Osteocyte (in vitro differentiated cells): ENCODE results near the gene COL15A1. TPM values are rescaled to one million over a fixed set of nuclear protein-coding genes. Genes with fewer than 3 reads are reported as not detected.

Experiments
- DNase-seq: peaks from one replicate; pipeline ENCODE4 v3.0.0; 2021; ENCODE audit warnings: mixed read lengths; ENCODE audit not compliant: unreplicated experiment; ENCODE audit errors: extremely low spot score
- H3K27ac Mint-ChIP-seq: one replicate; pipeline ENCODE4 v1.8.0; 2021; ENCODE audit warnings: mild to moderate bottlenecking, mixed read lengths; ENCODE audit not compliant: unreplicated experiment
- H3K27me3 Mint-ChIP-seq: one replicate; pipeline ENCODE4 v1.8.0; 2021; ENCODE audit warnings: mixed read lengths; ENCODE audit not compliant: unreplicated experiment
- H3K36me3 Mint-ChIP-seq: one replicate; pipeline ENCODE4 v1.8.0; 2021; ENCODE audit warnings: mixed read lengths; ENCODE audit not compliant: unreplicated experiment
- H3K4me1 Mint-ChIP-seq: one replicate; pipeline ENCODE4 v1.8.0; 2021; ENCODE audit warnings: mixed read lengths; ENCODE audit not compliant: unreplicated experiment
- H3K4me3 Mint-ChIP-seq: one replicate; pipeline ENCODE4 v1.8.0; 2021; ENCODE audit warnings: mild to moderate bottlenecking, moderate library complexity, mixed read lengths; ENCODE audit not compliant: unreplicated experiment
- H3K9me3 Mint-ChIP-seq: one replicate; pipeline ENCODE4 v1.8.0; 2021; ENCODE audit warnings: mixed read lengths; ENCODE audit not compliant: unreplicated experiment
- total RNA-seq: library from RNA; stranded (reverse); gene quantifications from 2 replicates; pipeline ENCODE4 v1.2.1, GENCODE V29; 2021
- TF ChIP-seq, protein P1 (sequence below): fragments of 200-600 bp; sonication (generic); IDR thresholded peaks from 2 replicates; pipeline ENCODE4 v1.5.0; 2021; ENCODE audit warnings: antibody characterized with exemption, mild to moderate bottlenecking, moderate library complexity

Gene COL15A1
- total RNA-seq, 1 donor from 2014 or later = 0.81 TPM

DNA sequence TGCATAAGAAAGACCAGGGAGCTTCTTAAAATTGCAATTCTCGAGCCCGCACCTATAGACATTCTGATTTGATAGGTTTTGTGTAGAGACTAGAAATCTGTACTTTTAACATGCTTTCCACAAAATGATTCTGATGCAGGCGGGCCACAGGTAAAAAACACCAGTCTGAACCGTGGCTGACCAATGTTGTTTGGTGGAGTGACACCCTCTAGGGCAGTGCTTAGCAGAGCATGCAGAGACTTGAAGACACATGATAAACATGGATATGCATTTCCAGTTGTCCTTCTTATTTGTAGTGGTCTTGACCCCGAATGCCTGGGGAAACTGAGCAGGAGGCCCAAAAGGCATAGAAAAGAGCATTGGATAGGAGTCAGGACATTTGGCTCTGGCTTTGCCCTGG lies 10.5 kb upstream of the COL15A1 start:
- peaks cover 65% of the 10 kb centered on the region for H3K27me3 Mint-ChIP-seq
- DNase-seq = no peak
- H3K27ac Mint-ChIP-seq = no peak overlapping the region
- H3K4me3 Mint-ChIP-seq = no peak overlapping the region
- peaks cover 15% of the 10 kb centered on the region for H3K4me1 Mint-ChIP-seq
- H3K36me3 Mint-ChIP-seq = no peaks in the 10 kb centered on the region
- TF ChIP-seq, protein P1, sequence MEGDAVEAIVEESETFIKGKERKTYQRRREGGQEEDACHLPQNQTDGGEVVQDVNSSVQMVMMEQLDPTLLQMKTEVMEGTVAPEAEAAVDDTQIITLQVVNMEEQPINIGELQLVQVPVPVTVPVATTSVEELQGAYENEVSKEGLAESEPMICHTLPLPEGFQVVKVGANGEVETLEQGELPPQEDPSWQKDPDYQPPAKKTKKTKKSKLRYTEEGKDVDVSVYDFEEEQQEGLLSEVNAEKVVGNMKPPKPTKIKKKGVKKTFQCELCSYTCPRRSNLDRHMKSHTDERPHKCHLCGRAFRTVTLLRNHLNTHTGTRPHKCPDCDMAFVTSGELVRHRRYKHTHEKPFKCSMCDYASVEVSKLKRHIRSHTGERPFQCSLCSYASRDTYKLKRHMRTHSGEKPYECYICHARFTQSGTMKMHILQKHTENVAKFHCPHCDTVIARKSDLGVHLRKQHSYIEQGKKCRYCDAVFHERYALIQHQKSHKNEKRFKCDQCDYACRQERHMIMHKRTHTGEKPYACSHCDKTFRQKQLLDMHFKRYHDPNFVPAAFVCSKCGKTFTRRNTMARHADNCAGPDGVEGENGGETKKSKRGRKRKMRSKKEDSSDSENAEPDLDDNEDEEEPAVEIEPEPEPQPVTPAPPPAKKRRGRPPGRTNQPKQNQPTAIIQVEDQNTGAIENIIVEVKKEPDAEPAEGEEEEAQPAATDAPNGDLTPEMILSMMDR = no peak
- no peaks in the 10 kb centered on the region for H3K9me3 Mint-ChIP-seq

DNA sequence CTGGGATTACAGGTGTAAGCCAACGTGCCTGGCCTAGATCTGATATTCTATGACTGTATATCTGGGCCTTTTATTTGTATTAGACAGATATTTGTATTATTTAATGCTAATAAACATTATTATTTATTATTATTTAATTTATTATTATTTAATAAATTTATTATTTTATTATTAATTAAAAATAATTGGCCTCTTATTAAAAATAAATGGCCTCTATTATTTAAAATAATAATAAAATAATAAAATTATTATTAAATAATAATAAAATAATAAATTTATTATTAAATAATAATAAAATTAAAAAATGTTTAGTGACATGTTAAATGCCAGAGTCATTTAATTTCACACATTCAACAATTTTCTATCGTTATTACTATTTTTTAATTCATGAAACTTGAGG lies 9.8 kb upstream of the COL15A1 start:
- peaks cover 65% of the 10 kb centered on the region for H3K27me3 Mint-ChIP-seq
- H3K4me3 Mint-ChIP-seq = no peak overlapping the region
- no peaks in the 10 kb centered on the region for H3K36me3 Mint-ChIP-seq
- H3K4me1 Mint-ChIP-seq = peaks cover 13% of the 10 kb centered on the region
- H3K27ac Mint-ChIP-seq = no peak overlapping the region
- TF ChIP-seq, protein P1 = no peak
- no peak for DNase-seq
- no peaks in the 10 kb centered on the region for H3K9me3 Mint-ChIP-seq

DNA sequence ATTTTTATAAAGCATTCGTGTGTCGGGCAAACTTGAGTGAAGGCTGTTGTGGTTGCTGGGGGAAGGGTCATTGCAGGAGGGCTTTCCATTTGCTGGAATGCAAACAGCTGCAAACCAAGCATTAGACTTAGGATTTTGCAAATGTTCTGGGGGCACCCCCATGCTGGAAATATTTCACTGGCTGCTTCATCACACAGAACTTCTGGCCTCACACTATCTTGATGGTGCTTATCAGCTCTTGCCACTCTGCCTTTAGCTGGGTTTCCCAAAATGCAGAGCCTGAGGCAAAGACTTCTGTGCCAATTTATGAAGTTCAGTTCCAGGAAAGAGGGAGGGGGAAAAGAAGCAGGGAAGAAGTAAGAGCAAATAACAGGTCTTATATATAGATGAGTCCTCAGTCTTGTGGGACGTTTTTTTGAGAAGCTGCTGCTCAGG lies 8.6 kb upstream of the COL15A1 start:
- H3K4me1 Mint-ChIP-seq = peaks cover under 1% of the 10 kb centered on the region
- H3K27ac Mint-ChIP-seq = no peak overlapping the region
- TF ChIP-seq, protein P1 = no peak
- H3K27me3 Mint-ChIP-seq = peaks cover 66% of the 10 kb centered on the region
- no peak for DNase-seq
- H3K4me3 Mint-ChIP-seq = no peak overlapping the region
- H3K9me3 Mint-ChIP-seq = no peaks in the 10 kb centered on the region
- no peaks in the 10 kb centered on the region for H3K36me3 Mint-ChIP-seq

DNA sequence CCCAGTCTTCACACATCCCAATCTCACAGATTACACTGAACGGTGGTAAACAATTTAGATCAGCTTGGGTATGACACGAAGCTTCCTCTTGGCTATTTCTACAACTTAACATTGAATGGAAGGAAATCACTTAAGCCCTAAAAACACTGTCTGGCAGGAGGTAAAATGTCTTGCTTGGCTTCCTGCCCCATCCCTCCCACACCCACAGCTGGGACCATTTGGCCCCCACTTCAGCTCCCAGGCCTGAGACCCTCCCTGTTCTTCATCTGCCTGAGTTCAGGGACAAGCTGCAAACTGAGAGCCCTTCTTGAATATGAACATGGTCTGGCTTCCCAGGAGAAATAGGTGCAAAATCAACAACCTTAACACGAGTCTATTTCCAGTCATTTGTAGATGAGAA lies 3.4 kb upstream of the COL15A1 start:
- no peaks in the 10 kb centered on the region for H3K9me3 Mint-ChIP-seq
- H3K27me3 Mint-ChIP-seq = peaks cover 96% of the 10 kb centered on the region
- TF ChIP-seq, protein P1 = no peak
- H3K4me3 Mint-ChIP-seq = no peak overlapping the region
- no peaks in the 10 kb centered on the region for H3K36me3 Mint-ChIP-seq
- no peak overlapping the region for H3K27ac Mint-ChIP-seq
- peaks cover 10% of the 10 kb centered on the region for H3K4me1 Mint-ChIP-seq
- DNase-seq = no peak

DNA sequence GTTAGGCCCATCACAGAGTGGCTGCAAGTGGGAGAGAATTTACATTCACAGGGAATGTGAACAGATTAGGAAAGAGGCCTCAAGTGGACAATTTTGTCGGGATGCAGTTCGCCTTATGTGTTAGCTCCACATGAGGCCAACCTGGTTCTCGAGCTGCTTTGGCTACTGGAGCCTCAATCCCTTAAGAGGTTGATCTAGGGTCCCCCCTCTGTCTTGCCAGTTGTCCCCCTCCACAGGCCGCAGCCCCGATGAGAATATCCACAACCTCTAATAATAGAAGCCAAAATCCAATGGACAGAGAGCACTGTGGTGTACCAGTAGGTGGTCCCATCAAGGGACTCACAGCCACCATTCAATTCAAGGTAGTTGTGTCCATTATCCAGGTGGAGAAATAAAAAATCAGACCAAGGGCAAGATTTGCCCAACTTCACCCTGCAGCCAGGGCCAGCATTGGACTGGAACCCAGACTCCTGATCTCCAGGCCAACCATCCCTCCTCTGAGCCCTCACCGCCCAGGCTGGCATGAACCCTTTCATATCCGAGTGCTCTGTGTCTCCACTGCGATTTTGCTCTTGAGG lies 1.7 kb upstream of the COL15A1 start:
- Mint-ChIP-seq H3K9me3 (no peaks in the 10 kb centered on the region), H3K27me3 (peaks cover 96% of the 10 kb centered on the region), H3K36me3 (no peaks in the 10 kb centered on the region), H3K4me1 (peaks cover 10% of the 10 kb centered on the region), H3K27ac (no peak overlapping the region), H3K4me3 (no peak overlapping the region)
- TF ChIP-seq, protein P1 = no peak
- no peak for DNase-seq
